Parathyroid adenoma (tissue), 2 donors: ENCODE data around the gene FSIP1.
"Not testable (repeated sequence)": the region's sequence is repeated elsewhere in the genome, so short reads cannot be mapped to it uniquely, and the experiment has no call there.

Experiments
- H2AFZ ChIP-seq: fragments of 300-600 bp; sonication (generic); one replicate; pipeline ENCODE4 v1.7.0; 2017; ENCODE audit warnings: antibody characterized with exemption, mild to moderate bottlenecking
- H3K27ac ChIP-seq: fragments of 300-600 bp; sonication (generic); one replicate; pipeline ENCODE4 v1.7.0; 2017
- H3K27me3 ChIP-seq: fragments of 300-600 bp; sonication (generic); one replicate; pipeline ENCODE4 v1.7.0; 2017; ENCODE audit warnings: low read length; ENCODE audit not compliant: control insufficient read depth, insufficient read depth
- H3K36me3 ChIP-seq: fragments of 300-600 bp; sonication (generic); one replicate; pipeline ENCODE4 v1.7.0; 2017; ENCODE audit warnings: low read length; ENCODE audit not compliant: control insufficient read depth, insufficient read depth
- H3K4me1 ChIP-seq: fragments of 300-600 bp; sonication (generic); one replicate; pipeline ENCODE4 v1.7.0; 2017; ENCODE audit warnings: control low read depth
- H3K4me2 ChIP-seq: fragments of 300-600 bp; sonication (generic); one replicate; pipeline ENCODE4 v1.7.0; 2017; ENCODE audit warnings: low read length
- H3K4me3 ChIP-seq: fragments of 300-600 bp; sonication (generic); one replicate; pipeline ENCODE4 v1.7.0; 2017; ENCODE audit warnings: low read depth, low read length
- H3K79me2 ChIP-seq: fragments of 300-600 bp; sonication (generic); one replicate; pipeline ENCODE4 v1.7.0; 2017; ENCODE audit warnings: control low read depth
- H3K9ac ChIP-seq: fragments of 300-600 bp; sonication (generic); one replicate; pipeline ENCODE4 v1.7.0; 2017; ENCODE audit warnings: mild to moderate bottlenecking
- H3K9me3 ChIP-seq: fragments of 300-600 bp; sonication (generic); one replicate; pipeline ENCODE4 v1.7.0; 2017; ENCODE audit warnings: low read length; ENCODE audit not compliant: control insufficient read depth
- CTCF ChIP-seq: fragments of 300-600 bp; sonication (generic); IDR thresholded peaks from one replicate; pipeline ENCODE4 v1.7.0; 2017; ENCODE audit warnings: antibody characterized with exemption, mild to moderate bottlenecking
- donor health status: primary hyperparathyroidism.

The FSIP1 gene

GRCh38 chr15:39820050-39820602 lies 37.5 kb upstream of the FSIP1 start:
- H3K27me3 ChIP-seq = no peaks in the 10 kb centered on the region
- TF ChIP-seq CTCF = no peak
- no peak overlapping the region for H3K27ac ChIP-seq
- no peaks in the 10 kb centered on the region for H3K9me3 ChIP-seq
- no peaks in the 10 kb centered on the region for H3K36me3 ChIP-seq
- no peaks in the 10 kb centered on the region for H3K4me1 ChIP-seq
- no peak overlapping the region for H3K4me2 ChIP-seq
- no peak overlapping the region for H2AFZ ChIP-seq
- H3K4me3 ChIP-seq = no peak overlapping the region
- no peaks in the 10 kb centered on the region for H3K79me2 ChIP-seq
- H3K9ac ChIP-seq = no peak overlapping the region

- Histone ChIP-seq H3K4me3 (no peak overlapping the region), H3K4me1 (no peaks in the 10 kb centered on the region), H3K9ac (no peak overlapping the region), H3K27ac (no peak overlapping the region), H3K36me3 (no peaks in the 10 kb centered on the region), H2AFZ (no peak overlapping the region), H3K4me2 (no peak overlapping the region), H3K9me3 (no peaks in the 10 kb centered on the region), H3K27me3 (no peaks in the 10 kb centered on the region), H3K79me2 (no peaks in the 10 kb centered on the region)
- TF ChIP-seq CTCF = no peak
Observed at GRCh38 chr15:39819533-39819932, 36.9 kb upstream of the FSIP1 start.

GRCh38 chr15:39817892-39818291 lies 35.3 kb upstream of the FSIP1 start:
- no peak overlapping the region for H3K4me3 ChIP-seq
- H3K9ac ChIP-seq = no peak overlapping the region
- no peaks in the 10 kb centered on the region for H3K79me2 ChIP-seq
- no peaks in the 10 kb centered on the region for H3K9me3 ChIP-seq
- H2AFZ ChIP-seq = no peak overlapping the region
- no peaks in the 10 kb centered on the region for H3K4me1 ChIP-seq
- no peak overlapping the region for H3K27ac ChIP-seq
- no peaks in the 10 kb centered on the region for H3K27me3 ChIP-seq
- no peaks in the 10 kb centered on the region for H3K36me3 ChIP-seq
- no peak for TF ChIP-seq CTCF
- no peak overlapping the region for H3K4me2 ChIP-seq

- Histone ChIP-seq H3K36me3 (no peaks in the 10 kb centered on the region), H3K4me1 (no peaks in the 10 kb centered on the region), H3K79me2 (no peaks in the 10 kb centered on the region), H3K9me3 (no peaks in the 10 kb centered on the region), H3K9ac (no peak overlapping the region), H3K27ac (no peak overlapping the region), H3K4me3 (no peak overlapping the region), H3K4me2 (no peak overlapping the region), H3K27me3 (no peaks in the 10 kb centered on the region), H2AFZ (no peak overlapping the region)
- TF ChIP-seq CTCF = no peak
Observed at GRCh38 chr15:39814489-39814888, 31.8 kb upstream of the FSIP1 start.

- not testable (repeated sequence) for H3K9ac ChIP-seq, H3K4me3 ChIP-seq, H3K27ac ChIP-seq, H3K27me3 ChIP-seq, H2AFZ ChIP-seq, H3K4me1 ChIP-seq, H3K9me3 ChIP-seq, H3K4me2 ChIP-seq, H3K36me3 ChIP-seq, H3K79me2 ChIP-seq
Observed at GRCh38 chr15:39812651-39813050, 30.0 kb upstream of the FSIP1 start.
